Panc1 (cell line): Measurements from ENCODE around the gene KCP. TPM values are rescaled to one million over a fixed set of nuclear protein-coding genes. Genes with fewer than 3 reads are reported as not detected.

Experiments
- ATAC-seq: fragments of 200-7000 bp; cut with Tn5 transposase; 2 replicates; pipeline ENCODE4 v1.9.1; 2020; ENCODE audit warnings: mild to moderate bottlenecking, moderate library complexity
- BruUV-seq: library from RNA; stranded (reverse); fragments of 400-500 nt; replicated peaks from 2 replicates; lab custom pipeline; 2021; lab: Mats Ljungman, UMichigan
- CTCF ChIA-PET: fragments of 300-600 bp; sonication (Branson Sonifier 250); formaldehyde crosslinking; loops from one replicate; lab custom pipeline; 2022; ENCODE audit warnings: antibody characterized with exemption; lab: Charles Lee
- POLR2A ChIA-PET: fragments of 300-600 bp; sonication (Branson Sonifier 250); formaldehyde crosslinking; loops from one replicate; lab custom pipeline; 2022; ENCODE audit warnings: antibody characterized with exemption; lab: Charles Lee
- DNase-seq: peaks from one replicate; pipeline ENCODE4 v3.0.0-alpha.2; 2010; ENCODE audit warnings: low read depth, low spot score
- H3K27ac ChIP-seq: 2 replicates; pipeline ENCODE4 v1.5.1; 2011; ENCODE audit warnings: mild to moderate bottlenecking, low read length, inconsistent platforms
- H3K27me3 ChIP-seq: fragments of 200-500 bp; sonication (Bioruptor generic); 2 replicates; pipeline ENCODE4 v1.6.0; 2014; ENCODE audit warnings: low read length, inconsistent platforms; ENCODE audit not compliant: control insufficient read depth, insufficient read depth
- H3K36me3 ChIP-seq: fragments of 200-500 bp; sonication (Bioruptor generic); 2 replicates; pipeline ENCODE4 v1.5.1; 2014; ENCODE audit warnings: inconsistent platforms, mild to moderate bottlenecking, low read length, moderate library complexity; ENCODE audit not compliant: control insufficient read depth, insufficient read depth
- H3K4me1 ChIP-seq: 2 replicates; pipeline ENCODE4 v1.5.1; 2011; ENCODE audit warnings: inconsistent platforms, mild to moderate bottlenecking, low read length, moderate library complexity; ENCODE audit not compliant: control insufficient read depth, insufficient read depth
- H3K4me3 ChIP-seq, 2 experiments: 2 replicates each; pipeline ENCODE4 v1.5.1; 2011 to 2012; ENCODE audit warnings: low read depth in 2 of 2, low read length in 2 of 2, mild to moderate bottlenecking in 2 of 2, inconsistent platforms in 1 of 2, moderate library complexity in 1 of 2
- H3K9me3 ChIP-seq: fragments of 200-500 bp; sonication (Bioruptor generic); 2 replicates; pipeline ENCODE4 v1.5.1; 2014; ENCODE audit warnings: low read depth, mild to moderate bottlenecking, inconsistent platforms, low read length, moderate library complexity; ENCODE audit not compliant: control insufficient read depth, insufficient read depth
- CTCF ChIP-seq: fragments of 450-650 bp; IDR thresholded peaks from 2 replicates; pipeline ENCODE4 v1.5.1; 2017; ENCODE audit warnings: mild to moderate bottlenecking
- POLR2AphosphoS5 ChIP-seq: IDR thresholded peaks from 2 replicates; pipeline ENCODE4 v1.6.1; 2012; ENCODE audit warnings: mild to moderate bottlenecking, low read depth, low read length, moderate library complexity
- SIN3A ChIP-seq: IDR thresholded peaks from 2 replicates; pipeline ENCODE4 v1.6.1; 2012; ENCODE audit warnings: low read depth, mild to moderate bottlenecking, low read length, moderate library complexity, borderline replicate concordance; ENCODE audit not compliant: insufficient read depth
- TCF7L2 ChIP-seq: IDR thresholded peaks from 2 replicates; pipeline ENCODE4 v1.6.1; 2011; ENCODE audit warnings: mild to moderate bottlenecking, low read depth, low read length, inconsistent platforms
- in situ Hi-C: cut with HindIII; loops from 2 replicates; pipeline ENCODE4 v1.10.0; 2016; ENCODE audit warnings: low sequenced_read_pairs, low pct_unique_long_range_greater_than_20kb
- intact Hi-C: fragments of 100-400 bp; cut with micrococcal nuclease; formaldehyde crosslinking; loops from one replicate; pipeline ENCODE4 v1.10.0; 2022; ENCODE audit not compliant: unreplicated experiment
- total RNA-seq: library from RNA; stranded (reverse); gene quantifications from one replicate; pipeline ENCODE4 v1.2.1, GENCODE V29; 2021; ENCODE audit not compliant: unreplicated experiment
- TF ChIP-seq, protein P1 (sequence below), 2 experiments: IDR thresholded peaks; 2 replicates each; pipeline ENCODE4 v1.6.1; 2011 to 2012; ENCODE audit warnings: low read depth in 2 of 2, control low read depth in 1 of 2, low read length in 1 of 2, mild to moderate bottlenecking in 1 of 2, moderate library complexity in 1 of 2; ENCODE audit not compliant: insufficient read depth in 1 of 2

Gene KCP
- total RNA-seq, 1 experiment from 2014 or later: 0.13 TPM

GRCh38 chr7:128875523-128875948 is 35.0 kb downstream of the KCP start:
- CTCF ChIA-PET: interaction anchor here (0.6 kb wide), 2 partner anchors 116 to 165 kb away, joined by 3 to 6 read pairs; no protein-coding TSS in a partner anchor
- DNase-seq (no peak), ATAC-seq (no peak)
- Histone ChIP-seq H3K27me3 (no peaks in the 10 kb centered on the region; the same call in 1 of the 2 replicates), H3K36me3 (no peaks in the 10 kb centered on the region), H3K9me3 (no peaks in the 10 kb centered on the region), H3K4me1 (no peaks in the 10 kb centered on the region), H3K4me3 (no peak overlapping the region), H3K27ac (no peak overlapping the region)
- in situ Hi-C loops: no loop called here
- POLR2A ChIA-PET: interaction anchor here (0.6 kb wide), 1 partner anchor 62 kb away, joined by 3 read pairs; no protein-coding TSS in a partner anchor
- TF ChIP-seq CTCF (no peak), SIN3A (no peak), TCF7L2 (no peak)
- intact Hi-C loops: no loop called here
- BruUV-seq: no TSS peak

- H3K4me1 ChIP-seq: no peaks in the 10 kb centered on the region
- ChIA-PET CTCF (no interaction called here), POLR2A (no interaction called here)
- intact Hi-C loops (no loop called here), in situ Hi-C loops (no loop called here)
- DNase-seq (no peak), ATAC-seq (no peak)
- no peak overlapping the region for H3K4me3 ChIP-seq
- H3K36me3 ChIP-seq: no peaks in the 10 kb centered on the region
- no TSS peak for BruUV-seq
- H3K27ac ChIP-seq: no peak overlapping the region
- H3K9me3 ChIP-seq: no peaks in the 10 kb centered on the region
- TF ChIP-seq, protein P1, sequence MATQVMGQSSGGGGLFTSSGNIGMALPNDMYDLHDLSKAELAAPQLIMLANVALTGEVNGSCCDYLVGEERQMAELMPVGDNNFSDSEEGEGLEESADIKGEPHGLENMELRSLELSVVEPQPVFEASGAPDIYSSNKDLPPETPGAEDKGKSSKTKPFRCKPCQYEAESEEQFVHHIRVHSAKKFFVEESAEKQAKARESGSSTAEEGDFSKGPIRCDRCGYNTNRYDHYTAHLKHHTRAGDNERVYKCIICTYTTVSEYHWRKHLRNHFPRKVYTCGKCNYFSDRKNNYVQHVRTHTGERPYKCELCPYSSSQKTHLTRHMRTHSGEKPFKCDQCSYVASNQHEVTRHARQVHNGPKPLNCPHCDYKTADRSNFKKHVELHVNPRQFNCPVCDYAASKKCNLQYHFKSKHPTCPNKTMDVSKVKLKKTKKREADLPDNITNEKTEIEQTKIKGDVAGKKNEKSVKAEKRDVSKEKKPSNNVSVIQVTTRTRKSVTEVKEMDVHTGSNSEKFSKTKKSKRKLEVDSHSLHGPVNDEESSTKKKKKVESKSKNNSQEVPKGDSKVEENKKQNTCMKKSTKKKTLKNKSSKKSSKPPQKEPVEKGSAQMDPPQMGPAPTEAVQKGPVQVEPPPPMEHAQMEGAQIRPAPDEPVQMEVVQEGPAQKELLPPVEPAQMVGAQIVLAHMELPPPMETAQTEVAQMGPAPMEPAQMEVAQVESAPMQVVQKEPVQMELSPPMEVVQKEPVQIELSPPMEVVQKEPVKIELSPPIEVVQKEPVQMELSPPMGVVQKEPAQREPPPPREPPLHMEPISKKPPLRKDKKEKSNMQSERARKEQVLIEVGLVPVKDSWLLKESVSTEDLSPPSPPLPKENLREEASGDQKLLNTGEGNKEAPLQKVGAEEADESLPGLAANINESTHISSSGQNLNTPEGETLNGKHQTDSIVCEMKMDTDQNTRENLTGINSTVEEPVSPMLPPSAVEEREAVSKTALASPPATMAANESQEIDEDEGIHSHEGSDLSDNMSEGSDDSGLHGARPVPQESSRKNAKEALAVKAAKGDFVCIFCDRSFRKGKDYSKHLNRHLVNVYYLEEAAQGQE (IDR thresholded peaks at IDR 0.05; ENCODE audit: insufficient read depth in 1 of 2, low read depth in 2 of 2, low read length in 1 of 2): no peak
- TF ChIP-seq SIN3A: no peak
- TF ChIP-seq POLR2AphosphoS5: no peak
- no peak for TF ChIP-seq TCF7L2
- TF ChIP-seq CTCF: no peak
- no peaks in the 10 kb centered on the region; the same call in 1 of the 2 replicates for H3K27me3 ChIP-seq
These were observed 36.1 kb downstream of the KCP start for GRCh38 chr7:128874140-128875031.
